Measurements from ENCODE around the gene EME1.

DNA sequence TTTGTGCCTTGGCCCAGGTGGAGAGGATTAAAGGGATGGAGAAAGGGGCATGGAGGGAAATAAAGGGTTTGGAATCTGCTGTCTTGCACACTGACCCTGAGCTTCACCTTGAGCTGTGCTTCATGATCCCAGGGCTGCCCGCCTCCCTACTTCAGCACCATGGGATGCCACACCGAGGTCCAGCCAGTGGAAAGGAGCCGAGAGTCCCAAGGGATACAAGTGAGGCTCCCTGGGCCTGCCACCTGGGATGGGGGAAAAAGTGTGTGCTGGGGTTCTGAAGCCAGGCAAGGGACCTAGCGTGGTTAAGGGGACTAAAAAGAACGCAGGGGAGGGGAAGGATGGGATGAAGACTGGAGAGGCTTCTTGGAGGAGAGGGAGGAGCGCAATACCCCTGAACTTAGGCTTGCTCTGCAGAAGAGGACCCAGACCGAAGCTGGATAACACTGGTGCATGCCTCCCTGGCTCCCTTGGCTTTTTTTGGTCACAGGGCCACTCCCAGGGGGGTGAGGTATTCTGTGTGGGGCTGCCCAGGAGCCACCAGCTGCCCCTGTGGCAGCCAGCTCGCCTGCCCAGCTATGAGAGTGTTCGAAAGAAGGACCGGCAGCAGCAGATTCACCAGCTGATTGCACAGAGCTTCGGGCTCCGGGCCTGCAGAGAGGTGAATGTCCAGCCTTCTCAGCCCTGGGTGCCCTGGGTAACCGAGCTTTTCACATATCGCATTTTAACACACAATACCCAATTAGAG lies 7.2 kb upstream of the EME1 start:
- TF ChIP-seq CTCF (IDR thresholded peaks at IDR 0.05) (no peak), POLR2A (IDR thresholded peaks at IDR 0.05) (no peak), POLR2AphosphoS5 (IDR thresholded peaks at IDR 0.05) (no peak)

All from prostate gland (tissue), 2 donors.